HG03108 (cell line): Measurements from ENCODE around the gene EEF1AKMT3.
"Not testable (repeated sequence)": the region's sequence is repeated elsewhere in the genome, so short reads cannot be mapped to it uniquely, and the experiment has no call there.

ENCODE experiments used
- ATAC-seq: cut with Tn5 transposase; IDR thresholded peaks from one replicate; pipeline ENCODE4 v1.9.1; 2021; ENCODE audit warnings: moderate library complexity; ENCODE audit not compliant: unreplicated experiment

EEF1AKMT3 gene

GRCh38 chr12:57815177-57816000, 43.0 kb downstream of the EEF1AKMT3 start:
- ATAC-seq = no peak

DNA sequence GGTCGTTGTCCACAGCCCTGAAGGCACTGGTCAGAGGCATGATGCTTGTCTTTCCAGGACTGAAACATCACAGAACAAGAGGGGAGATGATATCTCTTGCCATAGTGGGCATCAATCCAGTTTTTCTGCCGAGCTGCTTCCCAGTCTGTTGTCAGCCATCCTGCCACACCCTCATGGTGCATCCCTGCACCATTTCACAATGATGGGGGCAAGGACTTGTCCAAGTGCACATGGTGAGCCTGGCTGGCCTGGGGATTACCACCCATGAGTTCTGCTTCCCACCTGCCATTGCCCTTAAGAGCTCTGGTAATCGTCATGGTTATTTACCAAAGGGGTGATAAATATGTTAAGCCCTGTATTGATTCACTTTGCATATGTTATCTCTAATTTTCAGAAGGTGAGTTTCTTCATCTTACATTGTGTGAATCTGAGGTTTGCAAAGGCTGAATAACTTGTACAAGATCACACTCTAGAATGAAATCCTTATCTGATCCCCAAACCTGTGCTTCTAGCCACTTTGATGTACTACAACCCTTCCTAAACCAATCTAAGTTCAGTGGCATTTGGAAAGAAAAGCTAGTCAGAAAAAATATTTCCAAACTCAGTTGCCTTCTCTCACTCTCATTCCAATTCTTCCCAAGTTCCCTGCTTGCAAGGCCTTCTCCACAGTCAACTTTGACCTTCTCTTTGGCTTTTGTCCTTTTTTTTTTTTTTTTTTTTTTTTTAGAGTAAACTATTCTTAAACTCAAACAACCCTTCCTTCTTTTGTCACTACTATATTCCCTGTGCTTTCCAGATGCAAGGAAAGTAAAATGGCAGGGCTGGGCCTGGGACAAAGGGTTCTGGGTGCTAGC, 43.8 kb downstream of the EEF1AKMT3 start:
- ATAC-seq = no peak

DNA sequence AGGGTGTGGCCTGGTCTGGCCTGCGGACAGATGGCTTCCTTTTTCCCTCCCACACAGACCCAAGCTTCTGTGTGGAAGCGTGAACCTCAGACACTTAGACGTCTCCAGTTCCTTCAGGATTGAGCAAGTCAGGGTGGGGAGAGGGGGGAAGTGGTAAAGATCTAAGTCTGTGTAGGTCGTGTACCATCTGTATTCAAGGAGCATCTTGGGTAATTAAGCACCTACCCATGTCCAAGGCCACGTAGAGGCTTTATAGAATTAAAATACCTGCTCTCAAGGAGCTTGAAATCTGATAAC, 44.4 kb downstream of the EEF1AKMT3 start:
- no peak for ATAC-seq

DNA sequence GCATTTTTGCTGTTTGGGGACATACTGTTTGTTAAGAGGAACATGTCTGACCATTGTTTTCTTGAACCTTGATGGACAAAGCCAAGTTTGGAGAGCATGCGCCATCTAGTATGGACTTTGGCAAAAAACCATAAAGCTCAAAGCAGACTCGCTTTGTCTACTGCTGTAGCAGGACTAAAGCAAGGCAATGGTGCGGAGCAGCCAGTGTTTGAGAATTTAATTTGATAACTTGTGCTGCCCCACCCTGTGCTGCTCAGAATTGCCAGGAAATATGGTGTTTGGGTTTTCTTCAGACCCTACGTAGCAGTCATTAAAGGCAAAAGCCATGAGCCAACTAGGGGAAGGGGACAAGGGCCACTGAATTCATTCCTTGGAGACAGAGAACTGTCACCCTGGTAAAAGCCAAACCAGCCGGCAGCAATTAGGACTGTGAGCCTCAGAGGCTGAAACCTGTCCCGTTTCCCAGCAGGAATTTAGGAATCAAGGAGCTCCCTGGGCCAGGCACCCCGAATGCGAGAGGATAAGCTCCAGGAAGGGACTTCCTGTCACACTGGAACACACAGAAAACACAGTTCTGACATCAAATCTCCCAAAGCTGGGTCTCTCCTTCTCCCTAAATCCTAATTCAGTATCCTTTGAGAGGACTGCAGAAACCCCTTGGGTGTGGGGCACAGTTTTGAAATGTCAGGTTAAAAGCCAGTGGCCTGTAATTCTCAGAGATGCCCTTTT, 45.0 kb downstream of the EEF1AKMT3 start:
- no peak for ATAC-seq

DNA sequence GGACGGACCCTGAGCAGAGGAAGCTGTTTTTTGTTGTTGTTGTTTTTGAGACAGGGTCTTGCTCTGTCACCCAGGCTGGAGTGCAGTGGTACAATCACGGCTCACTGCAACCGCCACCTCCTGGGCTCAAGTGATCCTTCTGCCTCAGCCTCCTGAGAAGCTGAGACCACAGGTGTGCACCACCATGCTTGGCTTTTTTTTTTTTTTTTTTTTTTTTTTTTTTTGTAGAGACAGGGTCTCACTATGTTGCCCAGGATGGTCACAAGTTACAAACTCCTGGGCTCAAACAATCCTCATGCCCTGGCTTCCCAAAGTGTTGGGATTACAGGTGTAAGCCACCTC, 45.5 kb downstream of the EEF1AKMT3 start:
- not testable (repeated sequence) for ATAC-seq

GRCh38 chr12:57820119-57820518, 47.7 kb downstream of the EEF1AKMT3 start:
- ATAC-seq = not testable (repeated sequence)

- not testable (repeated sequence) for ATAC-seq
Measured at GRCh38 chr12:57821015-57821414, 48.6 kb downstream of the EEF1AKMT3 start.

- ATAC-seq = no peak
Measured at GRCh38 chr12:57821474-57822214, 49.2 kb downstream of the EEF1AKMT3 start.

DNA sequence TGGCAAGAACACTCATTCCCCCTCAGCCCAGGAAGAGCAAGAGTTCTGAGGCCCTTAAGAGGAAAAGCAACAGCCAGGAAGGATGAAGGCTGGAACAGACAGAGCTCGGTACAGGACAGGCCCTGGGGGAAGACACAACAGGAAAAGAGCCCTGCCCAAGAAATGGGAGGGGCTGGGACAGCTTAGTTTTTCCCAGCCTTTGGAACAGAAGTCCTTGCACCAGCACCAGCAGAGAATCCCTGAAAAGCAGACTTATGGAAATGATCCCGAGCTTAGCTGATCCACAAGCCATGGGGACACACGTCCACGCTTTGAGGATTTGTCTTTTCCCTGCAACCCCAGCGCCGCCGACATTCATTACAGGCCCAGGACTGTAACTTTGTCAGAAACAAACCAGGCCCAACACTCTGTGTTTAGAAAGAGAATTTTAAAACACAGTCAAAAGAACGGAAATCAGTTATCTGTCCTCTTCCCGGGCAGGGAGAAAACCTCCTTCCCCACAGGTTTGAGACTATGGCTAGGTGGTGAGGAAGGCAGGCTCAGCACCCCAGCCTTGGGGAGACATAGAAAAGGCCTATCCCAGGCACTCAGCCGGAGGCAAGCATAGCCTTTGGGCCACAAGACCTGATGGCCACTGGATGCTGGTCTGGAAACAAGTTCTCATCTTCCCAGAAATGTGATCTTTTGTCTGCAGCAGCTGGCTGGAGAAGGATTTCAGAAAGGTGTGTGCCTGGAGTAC, 50.1 kb downstream of the EEF1AKMT3 start:
- no peak for ATAC-seq

DNA sequence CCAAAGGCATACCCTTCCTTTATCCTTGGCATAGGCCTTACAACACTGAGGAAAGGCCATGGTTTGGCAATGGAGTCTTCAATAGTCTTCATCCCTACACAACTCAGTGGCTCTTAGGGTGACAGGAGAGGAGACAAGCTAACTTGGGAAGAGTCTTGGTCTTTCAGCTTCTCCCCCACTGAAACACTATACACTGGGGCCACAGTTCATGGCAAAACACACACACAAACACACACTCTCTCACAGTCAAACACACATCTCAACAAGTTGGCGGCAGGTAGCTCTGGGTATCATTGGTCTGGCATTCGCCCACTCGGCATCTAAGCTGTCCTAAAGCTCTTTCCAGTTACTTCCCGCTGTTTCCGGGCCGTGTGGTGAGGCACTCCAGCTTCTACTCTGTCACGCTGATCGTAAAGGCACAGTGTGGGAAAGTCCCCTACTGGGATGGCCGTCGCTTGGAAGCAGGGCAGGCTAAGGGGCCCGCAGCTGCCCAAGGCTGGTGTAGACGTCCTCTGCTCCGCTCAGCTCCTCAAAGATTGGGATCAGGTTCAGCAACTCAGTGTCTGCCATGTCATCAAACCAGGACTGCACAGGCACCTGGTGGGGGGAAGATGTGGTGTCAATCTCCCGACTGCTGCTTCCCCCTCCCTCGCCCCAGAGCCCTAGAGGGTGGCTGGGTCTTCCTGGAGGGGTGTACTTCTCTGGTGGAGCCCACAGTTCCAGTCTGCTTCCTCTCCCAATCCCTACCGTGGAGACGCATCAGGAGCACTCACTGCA, 50.9 kb downstream of the EEF1AKMT3 start:
- ATAC-seq = no peak

GRCh38 chr12:57823908-57824640, 51.7 kb downstream of the EEF1AKMT3 start:
- no peak for ATAC-seq

GRCh38 chr12:57825451-57825850, 53.0 kb downstream of the EEF1AKMT3 start:
- ATAC-seq = no peak

DNA sequence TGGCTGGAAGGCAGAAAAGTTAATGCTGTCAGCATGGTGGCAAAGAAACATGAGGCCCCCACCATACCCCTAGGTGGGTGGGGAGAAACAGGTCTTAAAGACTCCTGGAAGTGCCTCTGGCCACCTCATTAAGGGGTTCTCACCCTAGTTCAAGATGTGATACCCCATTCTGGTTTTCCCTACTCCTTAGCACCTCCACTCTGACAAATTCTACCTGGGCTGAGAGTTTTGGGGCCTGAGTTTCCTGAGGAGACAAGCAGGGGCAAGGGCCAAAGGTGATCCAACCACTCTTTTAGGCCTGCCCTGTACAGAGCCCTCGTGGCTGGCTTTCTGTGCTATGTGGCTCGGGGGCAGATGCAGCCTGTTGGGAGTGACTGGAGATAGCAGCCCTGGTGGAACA, 54.0 kb downstream of the EEF1AKMT3 start:
- no peak for ATAC-seq

DNA sequence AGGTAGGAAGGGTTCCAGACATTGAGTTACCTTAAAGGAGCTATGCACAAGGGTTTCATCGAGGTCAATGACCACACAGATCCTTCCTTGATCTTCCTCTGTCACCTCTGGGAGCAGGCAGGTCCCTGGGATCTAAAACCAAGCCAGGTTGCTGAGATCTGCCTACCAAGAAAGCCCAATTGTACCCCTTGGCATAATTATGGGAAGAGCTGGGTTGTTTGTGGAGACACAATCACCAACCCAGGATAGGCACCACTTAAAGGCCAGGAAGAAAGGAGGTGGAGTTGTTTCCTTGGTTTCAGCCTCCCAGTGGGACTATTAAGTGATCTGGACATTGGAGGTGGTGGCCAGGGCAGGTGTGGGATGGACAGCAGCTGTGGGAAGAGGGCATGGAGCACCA, 54.6 kb downstream of the EEF1AKMT3 start:
- no peak for ATAC-seq

GRCh38 chr12:57829025-57829777, 56.8 kb downstream of the EEF1AKMT3 start:
- ATAC-seq = no peak

- ATAC-seq = no peak
Measured at GRCh38 chr12:57830393-57830792, 58.0 kb downstream of the EEF1AKMT3 start.
